C4-2B (cell line): Measurements from ENCODE around the gene FCN1.

Source experiments
- ZFX ChIP-seq: fragments of 450-650 bp; IDR thresholded peaks from 2 replicates; pipeline ENCODE4 v1.6.1; 2017
- TF ChIP-seq, protein P1 (sequence below): fragments of 450-650 bp; conservative IDR thresholded peaks from 2 replicates; pipeline ENCODE4 v1.5.1; 2017; ENCODE audit warnings: mild to moderate bottlenecking

- TF ChIP-seq, protein P1, sequence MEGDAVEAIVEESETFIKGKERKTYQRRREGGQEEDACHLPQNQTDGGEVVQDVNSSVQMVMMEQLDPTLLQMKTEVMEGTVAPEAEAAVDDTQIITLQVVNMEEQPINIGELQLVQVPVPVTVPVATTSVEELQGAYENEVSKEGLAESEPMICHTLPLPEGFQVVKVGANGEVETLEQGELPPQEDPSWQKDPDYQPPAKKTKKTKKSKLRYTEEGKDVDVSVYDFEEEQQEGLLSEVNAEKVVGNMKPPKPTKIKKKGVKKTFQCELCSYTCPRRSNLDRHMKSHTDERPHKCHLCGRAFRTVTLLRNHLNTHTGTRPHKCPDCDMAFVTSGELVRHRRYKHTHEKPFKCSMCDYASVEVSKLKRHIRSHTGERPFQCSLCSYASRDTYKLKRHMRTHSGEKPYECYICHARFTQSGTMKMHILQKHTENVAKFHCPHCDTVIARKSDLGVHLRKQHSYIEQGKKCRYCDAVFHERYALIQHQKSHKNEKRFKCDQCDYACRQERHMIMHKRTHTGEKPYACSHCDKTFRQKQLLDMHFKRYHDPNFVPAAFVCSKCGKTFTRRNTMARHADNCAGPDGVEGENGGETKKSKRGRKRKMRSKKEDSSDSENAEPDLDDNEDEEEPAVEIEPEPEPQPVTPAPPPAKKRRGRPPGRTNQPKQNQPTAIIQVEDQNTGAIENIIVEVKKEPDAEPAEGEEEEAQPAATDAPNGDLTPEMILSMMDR = no peak
- no peak for TF ChIP-seq ZFX
Observed at GRCh38 chr9:134932606-134933005, 14.9 kb upstream of the FCN1 start.
